ENCODE data around the gene ARID1B. TPM values are rescaled to one million over a fixed set of nuclear protein-coding genes. Genes with fewer than 3 reads are reported as not detected.

Gene ARID1B
- total and polyA plus RNA-seq, 2 donors (not counting 1 experiment from before 2014, with no cell fraction given): 47.2 to 280 TPM

GRCh38 chr6:156778454-156779205 lies 1.5 kb downstream of the ARID1B start:
- Histone ChIP-seq H3K4me2 (replicated peaks; ENCODE audit: low read depth, low read length, poor library complexity, severe bottlenecking) (peak overlapping the region; percentile 86), H2AFZ (ENCODE audit: insufficient read depth, low read depth, low read length, poor library complexity, severe bottlenecking) (peak overlapping the region; percentile 87), H4K20me1 (ENCODE audit: control insufficient read depth, insufficient read depth, low read length, poor library complexity, severe bottlenecking) (no peaks in the 10 kb centered on the region), H3K27me3 (replicated peaks in 1 of 4; ENCODE audit: control extremely low read depth in 1 of 4, control insufficient read depth in 3 of 4, insufficient read depth in 4 of 4, low read length in 3 of 4) (no peaks in the 10 kb centered on the region), H3K27ac (ENCODE audit: low read length in 2 of 2) (peak overlapping the region; percentile 63 to 90), H3K79me2 (ENCODE audit: control insufficient read depth, insufficient read depth, low read length) (peaks cover 51% of the 10 kb centered on the region), H3K4me1 (ENCODE audit: control insufficient read depth in 2 of 2, insufficient read depth in 2 of 2, low read length in 2 of 2) (peaks cover 22 to 38% of the 10 kb centered on the region in 2 donors), H3K9me3 (ENCODE audit: control extremely low read depth in 1 of 3, control insufficient read depth in 2 of 3, insufficient read depth in 1 of 3, low read length in 2 of 3) (no peaks in the 10 kb centered on the region), H3K4me3 (ENCODE audit: control extremely low read depth in 1 of 5, extremely low read depth in 1 of 5, insufficient read depth in 1 of 5, low read depth in 2 of 5, low read length in 4 of 5) (peak overlapping the region; percentile 9 to 92 (median 81)), H3K36me3 (replicated peaks in 1 of 2; ENCODE audit: control extremely low read depth in 1 of 2, control insufficient read depth in 1 of 2, extremely low read depth in 1 of 2, insufficient read depth in 2 of 2, low read length in 1 of 2) (peaks cover 0 to 2% of the 10 kb centered on the region in 2 experiments), H3K9ac (ENCODE audit: low read length) (peak overlapping the region; percentile 75)
- ChIA-PET POLR2A (interaction anchor here (0.5 to 2.9 kb wide), 12 partner anchors 17 to 383 kb away, joined by 3 to 20 read pairs (median 4); no protein-coding TSS in a partner anchor), CTCF (interaction anchor here (0.6 to 2.7 kb wide), 5 partner anchors 25 to 243 kb away, joined by 3 to 22 read pairs (median 3); no protein-coding TSS in a partner anchor)
- no peaks in the 10 kb centered on the region for H3K27me3 Mint-ChIP-seq
- H3K4me1 Mint-ChIP-seq: peaks cover 48% of the 10 kb centered on the region
- no peaks in the 10 kb centered on the region for H3K9me3 Mint-ChIP-seq (ENCODE audit: insufficient read depth)
- intact Hi-C loops (cut with micrococcal nuclease): loop anchor here (1.0 kb wide), 1 partner anchor 1464 kb away; the partner anchor contains the start of gene TFB1M
- no peak for TF ChIP-seq CTCF (IDR thresholded peaks at IDR 0.05)
- TF ChIP-seq EZH2 (IDR thresholded peaks at IDR 0.05; ENCODE audit: borderline replicate concordance, insufficient read depth, low read depth, low read length, poor library complexity, severe bottlenecking): no peak
- DNase-seq (peak; percentile 74), ATAC-seq (ENCODE audit: low read depth) (peak; percentile 2)
- H3K27ac Mint-ChIP-seq: peak overlapping the region; percentile 96
- peak overlapping the region; percentile 88 for H3K4me3 Mint-ChIP-seq
- under 1% methylated on average over 85 of the region's 100 CpGs for WGBS (ENCODE audit: insufficient coverage)
